GM20431 (cell line): Measurements from ENCODE around the gene CTIF.

ENCODE experiments used
- in situ Hi-C: fragments of 300-500 bp; cut with MseI, MboI; formaldehyde crosslinking; loops from one replicate; pipeline ENCODE4 v1.15.0; 2020; ENCODE audit warnings: low sequenced_read_pairs; ENCODE audit not compliant: unreplicated experiment

The CTIF gene

GRCh38 chr18:48597110-48597509, 58.3 kb downstream of the CTIF start:
- in situ Hi-C loops, result no loop called here

- in situ Hi-C loops, result no loop called here
Observed at GRCh38 chr18:48597671-48598070, 58.8 kb downstream of the CTIF start.

GRCh38 chr18:48599391-48599790, 60.6 kb downstream of the CTIF start:
- in situ Hi-C loops, result no loop called here

GRCh38 chr18:48600046-48600445, 61.2 kb downstream of the CTIF start:
- in situ Hi-C loops, result no loop called here

GRCh38 chr18:48600456-48601090, 61.7 kb downstream of the CTIF start:
- in situ Hi-C loops, result no loop called here

- in situ Hi-C loops, result no loop called here
Observed at GRCh38 chr18:48601343-48601742, 62.5 kb downstream of the CTIF start.

- in situ Hi-C loops, result no loop called here
Observed at GRCh38 chr18:48602759-48603390, 64.0 kb downstream of the CTIF start.

GRCh38 chr18:48605408-48605845, 66.6 kb downstream of the CTIF start:
- in situ Hi-C loops, result no loop called here

GRCh38 chr18:48607056-48607984, 68.5 kb downstream of the CTIF start:
- in situ Hi-C loops, result no loop called here

GRCh38 chr18:48608581-48608980, 69.8 kb downstream of the CTIF start:
- in situ Hi-C loops, result no loop called here

GRCh38 chr18:48609114-48609513, 70.3 kb downstream of the CTIF start:
- in situ Hi-C loops, result no loop called here

- in situ Hi-C loops, result no loop called here
Observed at GRCh38 chr18:48609820-48610815, 71.3 kb downstream of the CTIF start.

GRCh38 chr18:48611203-48611602, 72.4 kb downstream of the CTIF start:
- in situ Hi-C loops, result no loop called here

GRCh38 chr18:48611785-48612480, 73.1 kb downstream of the CTIF start:
- in situ Hi-C loops, result no loop called here

- in situ Hi-C loops, result no loop called here
Observed at GRCh38 chr18:48612511-48612910, 73.7 kb downstream of the CTIF start.

- in situ Hi-C loops, result no loop called here
Observed at GRCh38 chr18:48612917-48613316, 74.1 kb downstream of the CTIF start.

GRCh38 chr18:48613589-48614404, 75.0 kb downstream of the CTIF start:
- in situ Hi-C loops, result no loop called here
